GM21737 (cell line): Measurements from ENCODE around the gene RANBP3L.

Experiments
- ATAC-seq: cut with Tn5 transposase; IDR thresholded peaks from one replicate; pipeline ENCODE4 v1.9.1; 2021; ENCODE audit warnings: mild to moderate bottlenecking, moderate library complexity; ENCODE audit not compliant: unreplicated experiment

RANBP3L gene

GRCh38 chr5:36244076-36244475 is 57.6 kb downstream of the RANBP3L start:
- ATAC-seq, result no peak

DNA sequence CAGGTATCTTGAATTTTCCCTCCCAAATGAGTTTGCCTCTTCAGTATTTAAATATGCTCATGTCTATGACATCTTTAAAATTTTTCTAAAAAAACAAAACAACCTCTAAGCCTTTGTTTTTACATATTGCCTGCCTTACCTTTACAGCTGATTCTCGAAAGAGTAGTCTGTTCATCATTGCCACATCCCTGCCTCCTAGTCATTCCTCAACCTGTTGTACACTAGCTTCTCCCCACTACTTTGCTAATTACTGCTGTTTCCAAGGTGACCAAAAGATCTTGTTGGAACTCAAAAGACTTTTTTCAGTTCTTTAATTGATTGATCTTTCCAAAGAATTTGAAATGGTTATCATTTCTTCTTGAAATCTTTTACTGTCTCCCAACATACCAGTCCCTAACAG is 58.0 kb downstream of the RANBP3L start:
- ATAC-seq, result no peak

DNA sequence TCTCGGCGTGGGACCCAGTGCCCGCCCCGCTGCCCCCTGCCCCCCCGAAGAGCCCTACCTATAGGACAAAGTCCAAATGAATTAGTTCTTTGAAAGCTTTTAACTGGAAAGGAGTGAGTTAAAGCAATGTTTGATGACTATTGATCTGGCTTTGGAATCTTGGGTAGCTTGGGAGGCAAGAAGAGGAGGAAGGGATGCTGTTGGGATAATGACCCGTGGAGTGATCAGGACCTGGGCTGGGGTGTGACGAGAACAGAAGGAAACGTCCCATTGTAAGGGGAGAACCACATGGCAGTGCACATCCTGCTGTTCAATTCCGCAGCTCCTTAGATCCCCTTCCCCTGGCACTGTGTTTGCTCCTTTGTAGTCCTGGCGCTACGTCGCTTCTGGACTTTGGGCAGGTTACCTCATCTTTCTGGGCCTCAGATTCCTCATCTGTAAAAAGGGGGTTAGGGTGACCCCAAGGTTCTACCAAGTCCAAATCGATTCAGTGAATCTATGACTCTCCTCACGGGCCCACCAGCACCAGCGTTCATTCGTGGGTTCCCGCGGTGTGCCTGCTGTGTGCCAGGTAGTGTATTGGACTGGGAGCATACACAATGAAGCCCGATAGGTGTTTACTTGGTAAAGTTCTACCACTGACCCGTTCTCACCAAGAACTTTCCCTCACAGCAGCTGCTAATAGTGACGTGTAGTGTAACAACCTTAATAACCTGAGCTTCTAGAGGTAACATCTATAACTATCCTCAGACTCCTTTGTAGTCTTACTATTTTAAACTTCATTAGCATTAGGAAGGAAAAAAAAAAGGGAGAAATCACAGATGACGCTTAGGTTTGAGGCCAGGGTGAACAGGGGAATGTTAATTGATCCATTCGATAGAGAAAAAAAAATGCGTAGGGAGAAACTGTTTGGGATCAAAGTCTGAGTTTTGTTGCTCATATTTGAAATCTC is 58.9 kb downstream of the RANBP3L start:
- ATAC-seq, result no peak

DNA sequence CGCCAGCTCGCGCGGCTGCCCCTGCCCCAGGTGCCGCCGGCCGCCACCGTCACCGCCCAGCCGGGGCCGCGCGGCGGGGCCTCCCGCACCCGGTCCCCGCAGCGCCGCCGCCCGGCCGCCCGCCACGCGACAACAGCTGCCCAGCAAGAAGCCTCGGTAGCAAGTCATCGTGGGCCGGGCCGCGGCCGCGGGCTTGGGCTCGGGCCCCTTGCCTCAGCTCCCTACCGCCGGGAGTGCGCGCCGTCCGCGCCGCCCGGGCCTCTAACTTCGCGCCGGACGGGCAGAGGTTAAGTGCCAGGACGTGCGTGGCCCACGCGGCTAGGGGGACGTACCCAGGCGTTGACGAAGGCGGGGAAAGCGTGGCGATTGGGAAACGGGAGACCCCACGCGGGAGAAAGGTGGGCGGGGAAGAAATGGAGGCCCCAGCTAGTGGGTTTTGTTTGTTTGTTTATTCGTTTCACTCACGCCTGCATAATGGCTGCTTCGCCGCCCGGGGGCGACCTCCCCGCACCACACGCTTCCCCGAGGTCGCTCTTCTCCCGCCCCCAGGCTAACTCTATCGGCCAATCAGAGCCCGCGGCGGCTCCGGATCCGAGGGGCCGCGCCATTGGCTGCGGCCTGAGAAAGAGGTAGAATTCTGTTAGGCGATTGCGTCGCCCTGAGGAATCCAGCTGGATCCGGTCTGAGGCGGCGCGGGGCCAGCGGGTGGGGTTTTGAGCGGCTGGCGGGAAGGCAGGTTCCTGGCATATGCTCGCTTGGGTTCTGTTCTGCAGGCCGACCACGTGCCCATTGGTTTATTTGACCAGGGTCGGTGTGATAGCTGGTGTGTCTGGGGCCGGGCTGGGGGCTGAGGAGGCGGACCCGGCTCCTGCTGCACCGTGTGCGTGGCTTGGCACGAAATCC is 59.8 kb downstream of the RANBP3L start, which contains the start of gene NADK2:
NADK2 (minus strand) TSS at position 295 of the 903 bp plus-strand sequence; CDS start at position 168, 127 bp downstream.
- peak; percentile 92 for ATAC-seq

DNA sequence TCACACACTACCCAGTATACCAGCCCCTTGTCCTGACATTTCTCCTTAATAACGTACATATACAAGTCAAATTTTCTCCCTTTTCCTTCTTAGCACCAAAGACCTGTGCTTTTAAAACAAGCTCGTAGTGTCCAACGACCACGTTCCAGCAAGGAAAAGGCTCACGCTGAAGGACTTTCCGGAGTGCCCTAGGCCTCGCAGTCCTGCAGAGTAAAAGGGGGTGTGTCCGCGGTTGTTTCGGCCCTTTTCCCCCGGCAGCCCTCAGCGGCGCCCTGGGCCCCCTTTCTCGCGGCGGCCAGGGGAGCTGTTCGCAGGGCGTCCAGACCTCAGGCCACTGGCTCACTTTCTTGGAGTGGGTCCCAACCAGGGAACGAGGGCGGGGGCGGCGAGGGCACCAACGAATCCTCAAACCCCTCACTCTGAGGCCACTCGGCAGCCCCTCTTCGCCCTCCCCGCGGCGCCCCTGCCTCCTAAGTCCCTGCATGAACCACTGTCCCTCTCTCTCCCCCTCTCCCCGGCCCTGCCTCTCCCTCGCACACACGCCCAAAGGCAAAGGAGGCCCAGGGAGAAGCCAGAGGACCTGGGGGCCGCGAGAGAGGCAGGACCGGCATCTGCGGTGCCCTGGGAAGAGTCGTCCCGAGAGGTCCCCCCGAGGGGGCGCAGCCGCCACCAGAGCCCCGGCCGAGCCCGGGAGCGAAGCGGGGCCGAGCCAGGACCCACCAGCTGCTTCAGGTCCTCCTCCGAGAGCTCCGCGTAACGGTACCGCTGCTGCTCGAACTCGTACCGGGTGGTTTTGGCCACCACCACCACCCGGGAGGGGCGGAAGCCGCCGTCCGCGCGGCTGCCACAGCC is 60.7 kb downstream of the RANBP3L start:
- ATAC-seq, result peak; percentile 23

DNA sequence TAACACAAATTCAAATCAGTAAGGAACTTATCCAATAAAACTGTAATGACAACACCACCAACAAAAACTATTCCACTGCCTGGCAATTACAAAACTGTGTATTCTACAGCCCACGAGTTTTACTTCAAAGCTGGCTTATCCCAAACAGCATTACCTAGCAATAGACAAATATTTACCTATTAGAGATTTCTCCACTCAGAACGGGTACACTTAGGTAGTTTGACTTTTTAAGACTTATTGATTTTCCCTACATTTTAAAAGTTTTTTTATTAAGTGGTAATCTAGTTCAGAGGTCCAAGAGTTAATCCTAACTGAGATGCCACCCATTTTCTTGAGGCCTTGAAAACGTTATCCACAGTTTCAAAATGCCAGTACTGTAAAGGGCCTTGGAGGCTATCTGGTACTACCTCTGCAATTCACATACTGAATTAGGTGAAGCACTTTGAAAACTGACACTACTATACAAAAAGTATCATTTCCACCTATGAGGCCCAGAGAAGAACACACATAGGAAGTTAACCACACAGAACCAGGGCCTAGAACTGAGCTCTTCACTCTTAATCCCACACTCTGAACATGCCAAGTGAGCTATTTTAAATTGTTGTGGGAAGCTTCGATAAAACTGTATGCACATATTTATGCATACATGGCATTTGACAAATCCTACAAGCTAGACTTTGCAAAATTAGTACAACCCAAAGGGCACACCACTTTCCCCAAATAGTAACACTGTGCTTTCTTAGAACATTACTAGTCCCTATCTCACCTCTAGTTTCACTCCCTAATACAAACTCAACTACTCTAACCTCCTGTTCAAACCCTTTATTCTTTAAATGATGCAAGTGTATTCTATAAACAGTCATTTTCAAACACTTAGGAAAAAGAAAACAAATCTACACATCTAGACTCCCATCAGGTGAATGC is 62.1 kb downstream of the RANBP3L start:
- ATAC-seq, result no peak

- no peak for ATAC-seq
Measured at GRCh38 chr5:36238502-36239295, 63.0 kb downstream of the RANBP3L start.

DNA sequence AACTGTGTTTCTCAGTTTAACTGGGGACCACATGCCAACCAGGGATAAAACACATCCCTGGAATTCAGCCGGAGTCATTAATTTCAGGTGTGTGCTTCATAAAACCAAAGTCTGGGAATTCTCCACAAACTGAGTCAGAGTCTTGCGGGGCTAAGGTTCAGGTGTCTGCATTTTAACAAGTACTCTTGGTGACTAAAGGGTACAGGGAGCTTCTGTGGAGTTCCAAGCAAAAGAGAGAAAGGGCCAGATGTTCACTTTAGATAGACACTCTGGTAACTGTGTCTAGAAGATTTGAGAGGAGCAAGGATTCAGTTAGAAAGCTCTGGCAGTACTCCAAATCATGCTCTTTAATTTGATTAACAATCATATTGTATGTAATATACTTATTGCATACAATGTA is 64.0 kb downstream of the RANBP3L start:
- ATAC-seq, result no peak

DNA sequence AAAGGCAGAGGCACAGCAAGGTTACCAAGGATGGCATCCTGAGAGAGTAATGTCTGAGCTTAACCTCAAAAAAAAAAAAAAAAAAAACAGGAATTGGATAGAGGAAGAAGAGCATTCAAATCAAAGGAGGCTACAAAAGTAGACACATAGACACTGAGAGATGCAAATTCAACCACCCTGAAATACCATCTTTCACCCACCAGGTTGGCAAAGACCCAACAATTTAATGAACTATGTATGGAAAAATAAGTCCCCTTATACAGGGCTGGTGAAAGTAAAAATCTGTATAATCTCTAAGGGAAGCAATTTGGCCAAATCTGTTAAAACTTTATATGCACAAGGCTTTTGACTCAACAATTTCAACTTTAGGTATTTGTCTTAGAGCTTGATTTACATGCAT is 64.9 kb downstream of the RANBP3L start:
- ATAC-seq, result no peak

- no peak for ATAC-seq
Measured at GRCh38 chr5:36232533-36232932, 69.2 kb downstream of the RANBP3L start.

- ATAC-seq, result no peak
Measured at GRCh38 chr5:36230151-36230790, 71.4 kb downstream of the RANBP3L start.

DNA sequence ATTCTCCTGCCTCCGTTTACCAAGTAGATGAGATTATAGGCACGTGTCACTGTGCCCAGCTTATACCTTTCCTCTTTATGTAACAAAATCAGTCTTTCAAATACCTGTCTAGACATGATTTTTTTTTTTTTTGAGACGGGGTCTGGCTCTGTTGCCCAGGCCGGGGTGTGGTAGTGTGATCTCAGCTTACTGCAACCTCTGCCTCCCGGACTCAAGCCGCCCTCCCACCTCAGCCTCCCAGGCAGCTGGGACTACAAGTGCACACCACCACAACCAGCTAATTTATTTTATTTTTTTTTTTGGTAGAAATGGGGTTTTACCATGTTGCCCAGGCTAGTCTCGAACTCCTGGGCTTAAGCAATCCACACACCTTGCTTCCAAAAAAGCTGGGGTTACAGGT is 73.2 kb downstream of the RANBP3L start:
- no peak for ATAC-seq

GRCh38 chr5:36227046-36227445 is 74.7 kb downstream of the RANBP3L start:
- ATAC-seq, result no peak

- no peak for ATAC-seq
Measured at GRCh38 chr5:36222620-36223019, 79.1 kb downstream of the RANBP3L start.

GRCh38 chr5:36217988-36218387 is 83.7 kb downstream of the RANBP3L start:
- ATAC-seq, result no peak

DNA sequence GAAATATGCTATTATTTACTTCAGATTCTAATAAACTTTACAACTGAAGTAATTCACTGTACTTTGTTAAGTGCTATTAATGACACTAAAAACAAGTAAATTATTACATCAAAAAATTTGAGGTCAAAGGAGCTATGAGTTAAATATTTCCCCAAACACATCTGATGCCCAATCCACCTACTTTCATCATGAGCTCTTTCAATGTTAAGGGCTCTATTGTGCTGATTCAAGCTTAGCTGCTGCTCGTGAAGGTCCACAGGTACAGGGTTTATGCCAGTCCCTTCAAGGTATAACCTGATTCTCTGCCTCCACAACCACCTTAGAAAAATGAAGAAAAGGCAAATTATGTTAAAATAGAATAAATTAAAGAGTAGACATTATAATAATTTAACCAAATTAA is 84.1 kb downstream of the RANBP3L start:
- ATAC-seq, result no peak

GRCh38 chr5:36215910-36216309 is 85.8 kb downstream of the RANBP3L start:
- no peak for ATAC-seq

DNA sequence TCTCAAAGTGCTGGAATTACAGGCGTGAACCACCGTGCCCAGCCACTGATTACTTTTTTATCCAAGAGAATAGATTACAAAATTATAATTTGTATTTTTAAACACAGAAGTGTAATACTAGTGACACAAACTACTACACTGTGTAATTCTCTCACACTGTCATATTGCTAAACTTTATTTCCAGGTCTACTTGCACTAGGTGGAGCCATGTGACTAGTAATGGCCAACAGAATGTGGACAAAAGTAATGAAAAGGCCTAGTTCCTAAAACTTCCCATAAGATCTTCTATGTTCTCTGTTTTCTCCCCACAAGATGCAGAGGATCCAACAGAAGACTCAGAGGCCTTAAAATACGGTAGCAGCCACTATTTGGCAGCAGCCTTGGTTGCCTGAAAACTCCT is 87.3 kb downstream of the RANBP3L start:
- no peak for ATAC-seq
